GM12865 (cell line): ENCODE measurements around the gene BUD31.
A peak's percentile ranks its signal among the peaks of the same experiment; 100 is the strongest.
"Not testable (repeated sequence)": the region's sequence is repeated elsewhere in the genome, so short reads cannot be mapped to it uniquely, and the experiment has no call there.

Source experiments
- DNase-seq: peaks from one replicate; pipeline ENCODE4 v3.0.0; 2010; ENCODE audit warnings: low read depth
- H3K4me3 ChIP-seq: 2 replicates; pipeline ENCODE4 v1.5.1; 2011; ENCODE audit warnings: mild to moderate bottlenecking, low read depth, low read length, control low read depth
- TF ChIP-seq, protein P1 (sequence below): IDR thresholded peaks from 2 replicates; pipeline ENCODE4 v1.5.1; 2011; ENCODE audit warnings: low read length, control low read depth, low read depth, inconsistent platforms; ENCODE audit not compliant: insufficient read depth; ENCODE audit errors: missing control alignments

Gene BUD31

DNA sequence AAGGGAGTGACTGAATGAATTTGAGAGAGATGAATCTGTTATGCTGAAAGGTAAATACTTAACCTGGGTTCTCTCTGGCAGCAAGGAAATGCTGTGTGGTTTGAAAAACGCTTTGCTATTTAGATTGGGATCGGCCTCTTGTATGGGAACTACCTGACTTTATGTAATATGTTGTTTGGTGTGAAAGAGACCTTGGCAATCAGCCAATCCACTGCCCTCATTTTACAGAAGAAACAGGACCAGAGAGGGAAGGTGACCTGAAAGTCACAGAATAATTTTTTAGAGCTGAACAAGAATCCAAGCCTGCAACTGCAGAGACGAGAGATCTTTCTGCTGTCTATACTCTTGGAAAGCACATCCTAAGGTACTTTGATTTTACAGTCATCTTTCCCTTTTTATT, 1.0 kb downstream of the BUD31 start:
- DNase-seq, result no peak
- H3K4me3 ChIP-seq, result peak overlapping the region; percentile 73
- TF ChIP-seq, protein P1, sequence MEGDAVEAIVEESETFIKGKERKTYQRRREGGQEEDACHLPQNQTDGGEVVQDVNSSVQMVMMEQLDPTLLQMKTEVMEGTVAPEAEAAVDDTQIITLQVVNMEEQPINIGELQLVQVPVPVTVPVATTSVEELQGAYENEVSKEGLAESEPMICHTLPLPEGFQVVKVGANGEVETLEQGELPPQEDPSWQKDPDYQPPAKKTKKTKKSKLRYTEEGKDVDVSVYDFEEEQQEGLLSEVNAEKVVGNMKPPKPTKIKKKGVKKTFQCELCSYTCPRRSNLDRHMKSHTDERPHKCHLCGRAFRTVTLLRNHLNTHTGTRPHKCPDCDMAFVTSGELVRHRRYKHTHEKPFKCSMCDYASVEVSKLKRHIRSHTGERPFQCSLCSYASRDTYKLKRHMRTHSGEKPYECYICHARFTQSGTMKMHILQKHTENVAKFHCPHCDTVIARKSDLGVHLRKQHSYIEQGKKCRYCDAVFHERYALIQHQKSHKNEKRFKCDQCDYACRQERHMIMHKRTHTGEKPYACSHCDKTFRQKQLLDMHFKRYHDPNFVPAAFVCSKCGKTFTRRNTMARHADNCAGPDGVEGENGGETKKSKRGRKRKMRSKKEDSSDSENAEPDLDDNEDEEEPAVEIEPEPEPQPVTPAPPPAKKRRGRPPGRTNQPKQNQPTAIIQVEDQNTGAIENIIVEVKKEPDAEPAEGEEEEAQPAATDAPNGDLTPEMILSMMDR, result no peak

DNA sequence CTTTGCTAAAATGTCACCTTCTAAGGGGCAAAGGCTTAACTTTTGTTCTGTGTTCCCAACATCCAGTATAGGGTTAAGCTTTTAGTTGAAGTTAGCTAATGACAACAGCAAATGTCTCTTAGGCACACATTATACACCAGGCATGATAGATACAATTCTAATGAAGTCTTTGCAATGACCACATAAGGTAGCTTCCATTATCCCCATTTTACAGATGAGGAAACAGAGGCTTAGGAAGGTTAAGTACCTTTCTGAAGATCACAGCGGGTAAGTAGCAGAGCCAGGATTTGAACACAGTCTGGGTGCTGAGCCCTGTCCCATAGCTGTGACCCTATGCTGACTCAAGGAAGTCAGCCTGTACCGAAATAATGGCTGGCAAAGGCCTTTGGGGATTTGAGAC, 1.9 kb downstream of the BUD31 start:
- TF ChIP-seq, protein P1, result no peak
- H3K4me3 ChIP-seq, result no peak overlapping the region
- DNase-seq, result no peak

DNA sequence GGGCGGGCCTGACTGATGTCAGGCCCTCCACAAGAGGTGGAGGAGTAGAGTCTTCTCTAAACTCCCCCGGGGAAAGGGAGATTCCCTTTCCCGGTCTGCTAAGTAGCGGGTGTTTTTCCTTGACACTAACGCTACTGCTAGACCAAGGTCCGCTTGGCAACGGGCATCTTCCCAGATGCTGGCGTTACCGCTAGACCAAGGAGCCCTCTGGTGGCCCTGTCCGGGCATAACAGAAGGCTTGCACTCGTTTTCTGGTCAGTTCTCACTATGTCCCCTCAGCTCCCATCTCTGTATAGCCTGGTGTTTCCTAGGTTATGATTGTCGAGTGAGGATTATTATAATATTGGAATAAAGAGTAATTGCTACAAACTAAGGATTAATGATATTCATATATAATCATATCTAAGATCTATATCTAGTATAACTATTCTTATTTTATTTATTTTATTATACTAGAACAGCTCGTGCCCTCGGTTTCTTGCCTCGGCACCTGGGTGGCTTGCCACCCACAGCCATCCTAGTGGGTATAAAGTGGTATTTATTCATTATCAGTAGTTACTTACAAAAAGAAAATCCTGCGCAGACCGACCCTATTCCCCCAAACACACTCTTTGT, 6.9 kb downstream of the BUD31 start:
- peak; percentile 51 for DNase-seq
- not testable (repeated sequence) for H3K4me3 ChIP-seq
- TF ChIP-seq, protein P1, result peak; percentile 51

GRCh38 chr7:99418260-99418659, 9.5 kb downstream of the BUD31 start:
- DNase-seq, result no peak
- TF ChIP-seq, protein P1, result no peak
- no peak overlapping the region for H3K4me3 ChIP-seq

DNA sequence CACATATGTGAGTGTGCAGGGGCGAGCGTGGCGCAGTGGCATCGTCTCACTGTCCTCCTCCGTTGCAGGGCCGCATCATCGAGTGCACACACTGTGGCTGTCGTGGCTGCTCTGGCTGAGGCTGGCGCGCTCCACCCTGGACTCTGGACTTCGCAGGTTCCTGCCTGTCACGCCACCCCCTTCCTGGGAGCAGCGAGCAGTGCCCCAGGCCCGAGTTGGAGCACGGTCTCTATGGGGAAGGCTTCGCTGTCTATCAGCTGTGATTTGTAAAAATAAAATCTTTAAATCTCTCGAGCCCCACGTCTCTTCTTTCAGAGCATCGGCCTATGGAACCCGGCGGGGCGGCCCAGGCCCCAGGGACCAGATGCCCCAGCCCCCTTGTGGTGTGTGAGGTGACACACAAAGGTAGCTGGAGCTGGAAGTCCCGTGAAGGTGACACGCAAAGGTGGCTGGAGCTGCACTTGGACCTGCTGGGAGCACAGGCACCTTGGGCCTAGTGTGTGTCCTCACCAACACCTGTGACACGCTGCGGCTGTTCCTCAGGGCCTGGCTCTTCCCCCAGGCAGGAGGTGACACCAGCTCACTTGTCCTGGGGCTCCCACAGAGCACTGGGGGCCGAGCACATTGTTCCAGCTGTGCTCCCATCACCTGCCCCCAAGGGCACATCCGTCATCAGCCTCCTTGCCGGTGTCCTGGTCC, 10.7 kb downstream of the BUD31 start:
- no peak for DNase-seq
- TF ChIP-seq, protein P1, result no peak

DNA sequence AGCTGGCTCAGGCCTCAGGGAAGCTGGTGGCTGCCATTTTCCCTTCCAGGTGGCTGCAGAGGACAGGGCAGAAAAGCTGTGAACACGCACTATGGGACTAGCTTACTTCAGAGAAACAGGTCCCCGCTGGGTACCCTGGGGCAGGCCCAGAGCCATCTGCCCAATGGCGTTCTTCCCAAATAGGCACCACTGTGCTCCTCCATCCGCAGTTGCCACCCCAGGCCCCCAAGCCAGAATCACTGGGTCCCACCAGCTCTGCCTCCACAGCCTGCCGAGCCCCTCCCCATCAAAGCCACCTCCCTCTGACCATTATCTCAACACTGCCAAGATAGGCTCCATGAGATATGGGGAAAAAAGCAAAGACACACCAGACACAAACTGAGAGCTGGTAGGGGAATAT, 11.4 kb downstream of the BUD31 start:
- TF ChIP-seq, protein P1, result no peak
- H3K4me3 ChIP-seq, result no peak overlapping the region
- no peak for DNase-seq

More for the DNA sequence above, 10.7 kb downstream of the BUD31 start:
- no peak overlapping the region for H3K4me3 ChIP-seq
